GM12874 (cell line): ENCODE measurements around the gene ADAM23.
A peak's percentile ranks its signal among the peaks of the same experiment; 100 is the strongest.

ENCODE experiments used
- CTCF ChIP-seq: IDR thresholded peaks from 2 replicates; pipeline ENCODE4 v1.5.1; 2011; ENCODE audit warnings: low read depth, mild to moderate bottlenecking, control low read depth, low read length, moderate library complexity; ENCODE audit not compliant: insufficient read depth

The ADAM23 gene

GRCh38 chr2:206555721-206556120 is 112.4 kb downstream of the ADAM23 start:
- TF ChIP-seq CTCF: no peak

- TF ChIP-seq CTCF: peak; percentile 36; the same call in 1 of the 2 replicates
Measured at GRCh38 chr2:206556357-206556949, 113.1 kb downstream of the ADAM23 start.

GRCh38 chr2:206557321-206557720 is 114.0 kb downstream of the ADAM23 start:
- no peak for TF ChIP-seq CTCF

GRCh38 chr2:206558492-206558891 is 115.2 kb downstream of the ADAM23 start:
- no peak for TF ChIP-seq CTCF

GRCh38 chr2:206561962-206562361 is 118.6 kb downstream of the ADAM23 start:
- TF ChIP-seq CTCF: no peak

GRCh38 chr2:206562375-206562774 is 119.0 kb downstream of the ADAM23 start:
- TF ChIP-seq CTCF: no peak

GRCh38 chr2:206563374-206563773 is 120.0 kb downstream of the ADAM23 start:
- TF ChIP-seq CTCF: no peak
